GM23338 (cell line): Measurements from ENCODE around the gene GBF1.

Experiments
- EZH2 ChIP-seq: fragments of 200-600 bp; sonication (generic); IDR thresholded peaks from one replicate; pipeline ENCODE4 v1.8.0; 2017; ENCODE audit warnings: antibody characterized with exemption, mild to moderate bottlenecking, low read depth; ENCODE audit not compliant: unreplicated experiment
- EZH2phosphoT487 ChIP-seq: fragments of 200-600 bp; sonication (generic); IDR thresholded peaks from one replicate; pipeline ENCODE4 v1.8.1; 2018; ENCODE audit warnings: antibody characterized with exemption; ENCODE audit not compliant: unreplicated experiment
- NANOG ChIP-seq: IDR thresholded peaks from 2 replicates; pipeline ENCODE4 v1.6.1; 2016; ENCODE audit warnings: antibody characterized with exemption, borderline replicate concordance
- POLR2AphosphoS5 ChIP-seq: IDR thresholded peaks from 2 replicates; pipeline ENCODE4 v1.6.1; 2016; ENCODE audit warnings: antibody characterized with exemption, low read depth
- STAT1 ChIP-seq: IDR thresholded peaks from one replicate; pipeline ENCODE4 v1.6.1; 2016; ENCODE audit warnings: antibody characterized with exemption; ENCODE audit not compliant: unreplicated experiment
- ZNF331 ChIP-seq: fragments of 250-450 bp; sonication (Bioruptor Pico); IDR thresholded peaks from 2 replicates; pipeline ENCODE4 v1.5.0; 2020; ENCODE audit warnings: low read depth, mild to moderate bottlenecking, moderate library complexity
- TF ChIP-seq, protein P1 (sequence below), 2 experiments: fragments of 200-600 bp in 1 of 2; sonication (generic) in 1 of 2; conservative IDR thresholded peaks; 2 replicates each; pipeline versions ENCODE4 v1.5.1 to v1.6.1; 2016 to 2017; ENCODE audit warnings: antibody characterized with exemption in 2 of 2, low read depth in 2 of 2, mild to moderate bottlenecking in 2 of 2, moderate library complexity in 1 of 2

DNA sequence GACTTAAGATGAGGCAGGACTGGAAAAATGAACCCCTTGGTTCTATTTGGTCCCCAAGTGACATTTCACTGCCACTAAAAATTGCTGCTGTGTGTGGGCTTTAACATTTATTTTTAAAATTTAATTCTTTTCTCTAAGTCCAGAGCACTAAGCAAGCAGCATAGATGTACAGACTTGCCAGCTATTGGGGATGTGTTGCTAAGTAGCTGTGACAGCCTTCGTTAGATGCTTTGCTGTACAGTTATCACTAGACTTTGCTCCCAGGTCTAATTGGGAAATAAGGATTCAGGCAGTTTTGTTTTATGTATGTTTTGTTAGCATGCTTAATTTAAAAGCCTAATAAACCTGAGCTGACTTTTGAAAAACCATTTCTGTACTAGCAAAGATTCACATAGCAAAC, 51.8 kb downstream of the GBF1 start:
- TF ChIP-seq, protein P1, sequence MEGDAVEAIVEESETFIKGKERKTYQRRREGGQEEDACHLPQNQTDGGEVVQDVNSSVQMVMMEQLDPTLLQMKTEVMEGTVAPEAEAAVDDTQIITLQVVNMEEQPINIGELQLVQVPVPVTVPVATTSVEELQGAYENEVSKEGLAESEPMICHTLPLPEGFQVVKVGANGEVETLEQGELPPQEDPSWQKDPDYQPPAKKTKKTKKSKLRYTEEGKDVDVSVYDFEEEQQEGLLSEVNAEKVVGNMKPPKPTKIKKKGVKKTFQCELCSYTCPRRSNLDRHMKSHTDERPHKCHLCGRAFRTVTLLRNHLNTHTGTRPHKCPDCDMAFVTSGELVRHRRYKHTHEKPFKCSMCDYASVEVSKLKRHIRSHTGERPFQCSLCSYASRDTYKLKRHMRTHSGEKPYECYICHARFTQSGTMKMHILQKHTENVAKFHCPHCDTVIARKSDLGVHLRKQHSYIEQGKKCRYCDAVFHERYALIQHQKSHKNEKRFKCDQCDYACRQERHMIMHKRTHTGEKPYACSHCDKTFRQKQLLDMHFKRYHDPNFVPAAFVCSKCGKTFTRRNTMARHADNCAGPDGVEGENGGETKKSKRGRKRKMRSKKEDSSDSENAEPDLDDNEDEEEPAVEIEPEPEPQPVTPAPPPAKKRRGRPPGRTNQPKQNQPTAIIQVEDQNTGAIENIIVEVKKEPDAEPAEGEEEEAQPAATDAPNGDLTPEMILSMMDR (conservative IDR thresholded peaks at IDR 0.05; ENCODE audit: low read depth in 2 of 2), result no peak
- TF ChIP-seq POLR2AphosphoS5 (no peak), STAT1 (no peak), EZH2phosphoT487 (no peak), NANOG (no peak), EZH2 (no peak), ZNF331 (CRISPR knock-in tag) (no peak)
